ENCODE results near the gene EIF3L.

Gene EIF3L

GRCh38 chr22:37830093-37830842, 19.0 kb upstream of the EIF3L start:
- Histone ChIP-seq H3K9ac (ENCODE audit: low read depth, low read length) (no peak overlapping the region), H2AFZ (ENCODE audit: low read depth, low read length) (no peak overlapping the region), H3K9me3 (ENCODE audit: insufficient read depth, low read length, severe bottlenecking) (no peaks in the 10 kb centered on the region), H3K4me1 (ENCODE audit: insufficient read depth, low read length) (no peaks in the 10 kb centered on the region), H3K4me3 (ENCODE audit: low read depth in 1 of 2, low read length in 2 of 2) (no peak overlapping the region), H4K20me1 (ENCODE audit: insufficient read depth, low read length) (no peaks in the 10 kb centered on the region; the same call in 1 of the 2 replicates), H3K79me2 (ENCODE audit: insufficient read depth, low read length) (no peaks in the 10 kb centered on the region), H3K4me2 (ENCODE audit: insufficient read depth, low read length) (no peak overlapping the region), H3K27me3 (ENCODE audit: insufficient read depth, low read length, poor library complexity) (no peaks in the 10 kb centered on the region), H3K36me3 (ENCODE audit: insufficient read depth, low read length) (peaks cover 57% of the 10 kb centered on the region), H3K27ac (ENCODE audit: low read length) (no peak overlapping the region)
- TF ChIP-seq CTCF (IDR thresholded peaks at IDR 0.05; ENCODE audit: borderline replicate concordance, extremely low read depth, low read length, poor library complexity, severe bottlenecking) (no peak), EZH2 (IDR thresholded peaks at IDR 0.05; ENCODE audit: borderline replicate concordance, low read depth, low read length, severe bottlenecking) (no peak)
- no peak for ATAC-seq (ENCODE audit: insufficient read depth, low read depth)
- no peak for DNase-seq

- Histone ChIP-seq H3K4me3 (ENCODE audit: low read depth in 1 of 2, low read length in 2 of 2) (no peak overlapping the region), H3K36me3 (ENCODE audit: insufficient read depth, low read length) (peaks cover 61% of the 10 kb centered on the region), H3K4me2 (ENCODE audit: insufficient read depth, low read length) (no peak overlapping the region), H2AFZ (ENCODE audit: low read depth, low read length) (no peak overlapping the region), H3K27me3 (ENCODE audit: insufficient read depth, low read length, poor library complexity) (no peaks in the 10 kb centered on the region), H3K27ac (ENCODE audit: low read length) (no peak overlapping the region), H4K20me1 (ENCODE audit: insufficient read depth, low read length) (no peaks in the 10 kb centered on the region; the same call in 1 of the 2 replicates), H3K79me2 (ENCODE audit: insufficient read depth, low read length) (no peaks in the 10 kb centered on the region), H3K4me1 (ENCODE audit: insufficient read depth, low read length) (no peaks in the 10 kb centered on the region), H3K9me3 (ENCODE audit: insufficient read depth, low read length, severe bottlenecking) (no peaks in the 10 kb centered on the region), H3K9ac (ENCODE audit: low read depth, low read length) (no peak overlapping the region)
- no peak for DNase-seq
- TF ChIP-seq CTCF (IDR thresholded peaks at IDR 0.05; ENCODE audit: borderline replicate concordance, extremely low read depth, low read length, poor library complexity, severe bottlenecking) (no peak), EZH2 (IDR thresholded peaks at IDR 0.05; ENCODE audit: borderline replicate concordance, low read depth, low read length, severe bottlenecking) (no peak)
- no peak for ATAC-seq (ENCODE audit: insufficient read depth, low read depth)
Observed at GRCh38 chr22:37831472-37831871, 17.7 kb upstream of the EIF3L start.

GRCh38 chr22:37832022-37832857, 17.0 kb upstream of the EIF3L start:
- Histone ChIP-seq H3K4me3 (ENCODE audit: low read depth in 1 of 2, low read length in 2 of 2) (no peak overlapping the region), H3K4me2 (ENCODE audit: insufficient read depth, low read length) (no peak overlapping the region), H2AFZ (ENCODE audit: low read depth, low read length) (no peak overlapping the region), H3K79me2 (ENCODE audit: insufficient read depth, low read length) (0 out of 2 replicates have a peak, but pooled peaks cover 2% of the 10 kb centered on the region), H3K9me3 (ENCODE audit: insufficient read depth, low read length, severe bottlenecking) (no peaks in the 10 kb centered on the region), H3K36me3 (ENCODE audit: insufficient read depth, low read length) (peaks cover 66% of the 10 kb centered on the region), H3K27ac (ENCODE audit: low read length) (no peak overlapping the region), H3K27me3 (ENCODE audit: insufficient read depth, low read length, poor library complexity) (no peaks in the 10 kb centered on the region), H3K4me1 (ENCODE audit: insufficient read depth, low read length) (no peaks in the 10 kb centered on the region), H4K20me1 (ENCODE audit: insufficient read depth, low read length) (no peaks in the 10 kb centered on the region; the same call in none of the 2 replicates), H3K9ac (ENCODE audit: low read depth, low read length) (no peak overlapping the region)
- ATAC-seq (ENCODE audit: insufficient read depth, low read depth): no peak
- TF ChIP-seq EZH2 (IDR thresholded peaks at IDR 0.05; ENCODE audit: borderline replicate concordance, low read depth, low read length, severe bottlenecking) (no peak), CTCF (IDR thresholded peaks at IDR 0.05; ENCODE audit: borderline replicate concordance, extremely low read depth, low read length, poor library complexity, severe bottlenecking) (no peak)
- no peak for DNase-seq

Data from DND-41 (cell line).